Measurements from ENCODE around the gene PTPRD. TPM values are rescaled to one million over a fixed set of nuclear protein-coding genes. Genes with fewer than 3 reads are reported as not detected.

Gene PTPRD
- total RNA-seq, 3 donors from 2014 or later (not counting 1 experiment from before 2014, with no cell fraction given): 0.05 to 0.68 TPM; not detected in 1

DNA sequence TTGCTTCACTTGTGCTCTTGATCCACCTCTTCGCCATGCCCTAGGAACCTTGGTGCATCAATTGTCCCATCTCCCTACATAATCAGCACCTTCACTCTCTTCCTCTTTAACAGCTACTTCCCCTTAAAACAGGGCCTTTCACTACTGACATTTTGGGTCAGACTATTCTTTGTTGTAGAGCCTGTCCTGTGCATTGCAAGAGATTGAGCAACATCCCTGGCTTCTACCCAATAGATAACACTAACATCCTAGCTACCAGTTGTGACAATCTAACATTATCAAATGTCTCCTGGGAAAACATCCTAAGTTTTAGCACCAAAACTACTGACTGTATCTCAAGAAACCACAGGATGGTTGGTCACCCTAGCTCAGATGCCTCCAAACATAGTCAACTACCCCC is 1958.9 kb downstream of the PTPRD start:
- H3K27me3 Mint-ChIP-seq (ENCODE audit: low read depth in 2 of 2): no peaks in the 10 kb centered on the region
- H3K36me3 Mint-ChIP-seq: no peaks in the 10 kb centered on the region
- no peaks in the 10 kb centered on the region for H3K9me3 ChIP-seq (ENCODE audit: control insufficient read depth, insufficient read depth, low read length)
- ATAC-seq: no peak
- H3K9me3 Mint-ChIP-seq: peaks cover 0 to 2% of the 10 kb centered on the region in 2 donors
- no peak overlapping the region for H3K4me3 ChIP-seq (ENCODE audit: low read length)
- no peak for DNase-seq
- no peak overlapping the region for H3K27ac Mint-ChIP-seq
- H3K36me3 ChIP-seq (ENCODE audit: control insufficient read depth, insufficient read depth, low read length): no peaks in the 10 kb centered on the region
- H3K4me1 Mint-ChIP-seq: no peaks in the 10 kb centered on the region
- TF ChIP-seq, protein P1, sequence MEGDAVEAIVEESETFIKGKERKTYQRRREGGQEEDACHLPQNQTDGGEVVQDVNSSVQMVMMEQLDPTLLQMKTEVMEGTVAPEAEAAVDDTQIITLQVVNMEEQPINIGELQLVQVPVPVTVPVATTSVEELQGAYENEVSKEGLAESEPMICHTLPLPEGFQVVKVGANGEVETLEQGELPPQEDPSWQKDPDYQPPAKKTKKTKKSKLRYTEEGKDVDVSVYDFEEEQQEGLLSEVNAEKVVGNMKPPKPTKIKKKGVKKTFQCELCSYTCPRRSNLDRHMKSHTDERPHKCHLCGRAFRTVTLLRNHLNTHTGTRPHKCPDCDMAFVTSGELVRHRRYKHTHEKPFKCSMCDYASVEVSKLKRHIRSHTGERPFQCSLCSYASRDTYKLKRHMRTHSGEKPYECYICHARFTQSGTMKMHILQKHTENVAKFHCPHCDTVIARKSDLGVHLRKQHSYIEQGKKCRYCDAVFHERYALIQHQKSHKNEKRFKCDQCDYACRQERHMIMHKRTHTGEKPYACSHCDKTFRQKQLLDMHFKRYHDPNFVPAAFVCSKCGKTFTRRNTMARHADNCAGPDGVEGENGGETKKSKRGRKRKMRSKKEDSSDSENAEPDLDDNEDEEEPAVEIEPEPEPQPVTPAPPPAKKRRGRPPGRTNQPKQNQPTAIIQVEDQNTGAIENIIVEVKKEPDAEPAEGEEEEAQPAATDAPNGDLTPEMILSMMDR (IDR thresholded peaks at IDR 0.05): no peak
- no peak overlapping the region for H3K4me3 Mint-ChIP-seq
- WGBS (ENCODE audit: insufficient coverage): 97% methylated on average over 1 of the region's 1 CpG
- H3K27ac ChIP-seq (ENCODE audit: low read length): no peak overlapping the region
- no peaks in the 10 kb centered on the region for H3K27me3 ChIP-seq (ENCODE audit: control insufficient read depth, insufficient read depth, low read length)
- intact Hi-C loops (cut with micrococcal nuclease): no loop called here
- H3K4me1 ChIP-seq (ENCODE audit: control insufficient read depth, insufficient read depth, low read length): no peaks in the 10 kb centered on the region

- Histone ChIP-seq H3K4me3 (ENCODE audit: low read length) (no peak overlapping the region), H3K27me3 (ENCODE audit: control insufficient read depth, insufficient read depth, low read length) (no peaks in the 10 kb centered on the region), H3K4me1 (ENCODE audit: control insufficient read depth, insufficient read depth, low read length) (no peaks in the 10 kb centered on the region), H3K9me3 (ENCODE audit: control insufficient read depth, insufficient read depth, low read length) (no peaks in the 10 kb centered on the region), H3K36me3 (ENCODE audit: control insufficient read depth, insufficient read depth, low read length) (no peaks in the 10 kb centered on the region), H3K27ac (ENCODE audit: low read length) (no peak overlapping the region)
- DNase-seq: no peak
- H3K27ac Mint-ChIP-seq: no peak overlapping the region
- no peak overlapping the region for H3K4me3 Mint-ChIP-seq
- H3K27me3 Mint-ChIP-seq (ENCODE audit: low read depth in 2 of 2): no peaks in the 10 kb centered on the region
- TF ChIP-seq, protein P1 (IDR thresholded peaks at IDR 0.05): no peak
- 100% methylated on average over 1 of the region's 2 CpGs for WGBS (ENCODE audit: insufficient coverage)
- no peaks in the 10 kb centered on the region for H3K36me3 Mint-ChIP-seq
- no peak for ATAC-seq
- H3K4me1 Mint-ChIP-seq: no peaks in the 10 kb centered on the region
- intact Hi-C loops (cut with micrococcal nuclease): no loop called here
- peaks cover 0 to 2% of the 10 kb centered on the region in 2 donors for H3K9me3 Mint-ChIP-seq
These were observed 1959.7 kb downstream of the PTPRD start for GRCh38 chr9:8653111-8653510.

- 76% methylated on average over 1 of the region's 1 CpG for WGBS (ENCODE audit: insufficient coverage)
- Histone ChIP-seq H3K4me3 (ENCODE audit: low read length) (no peak overlapping the region), H3K36me3 (ENCODE audit: control insufficient read depth, insufficient read depth, low read length) (no peaks in the 10 kb centered on the region), H3K4me1 (ENCODE audit: control insufficient read depth, insufficient read depth, low read length) (no peaks in the 10 kb centered on the region), H3K27me3 (ENCODE audit: control insufficient read depth, insufficient read depth, low read length) (no peaks in the 10 kb centered on the region), H3K27ac (ENCODE audit: low read length) (no peak overlapping the region), H3K9me3 (ENCODE audit: control insufficient read depth, insufficient read depth, low read length) (no peaks in the 10 kb centered on the region)
- ATAC-seq (no peak), DNase-seq (no peak)
- H3K9me3 Mint-ChIP-seq: peaks cover 0 to 2% of the 10 kb centered on the region in 2 donors
- H3K27me3 Mint-ChIP-seq (ENCODE audit: low read depth in 2 of 2): no peaks in the 10 kb centered on the region
- no peak overlapping the region for H3K27ac Mint-ChIP-seq
- TF ChIP-seq, protein P1 (IDR thresholded peaks at IDR 0.05): no peak
- no peaks in the 10 kb centered on the region for H3K36me3 Mint-ChIP-seq
- no peak overlapping the region for H3K4me3 Mint-ChIP-seq
- intact Hi-C loops (cut with micrococcal nuclease): no loop called here
- H3K4me1 Mint-ChIP-seq: no peaks in the 10 kb centered on the region
These were observed 1960.5 kb downstream of the PTPRD start for GRCh38 chr9:8652255-8652654.

DNA sequence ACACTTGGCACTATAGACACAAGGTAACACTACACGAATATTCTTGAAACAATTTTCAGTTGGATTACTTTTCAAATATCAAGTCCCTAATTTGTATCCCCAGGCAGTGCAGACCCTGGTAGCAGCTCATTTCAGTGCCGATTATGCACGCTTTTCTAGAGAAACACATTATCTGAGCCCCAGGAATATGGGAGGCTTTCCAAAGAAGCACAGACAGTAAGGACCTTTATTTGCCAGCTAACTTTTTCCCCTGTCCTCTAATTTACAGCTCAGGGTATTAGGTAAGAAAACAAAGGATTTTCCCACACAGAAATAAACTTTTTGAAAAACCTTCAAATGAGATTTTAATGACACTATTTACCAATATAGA is 1961.0 kb downstream of the PTPRD start:
- Histone ChIP-seq H3K27me3 (ENCODE audit: control insufficient read depth, insufficient read depth, low read length) (no peaks in the 10 kb centered on the region), H3K4me1 (ENCODE audit: control insufficient read depth, insufficient read depth, low read length) (no peaks in the 10 kb centered on the region), H3K36me3 (ENCODE audit: control insufficient read depth, insufficient read depth, low read length) (no peaks in the 10 kb centered on the region), H3K4me3 (ENCODE audit: low read length) (no peak overlapping the region), H3K9me3 (ENCODE audit: control insufficient read depth, insufficient read depth, low read length) (no peaks in the 10 kb centered on the region), H3K27ac (ENCODE audit: low read length) (no peak overlapping the region)
- H3K36me3 Mint-ChIP-seq: no peaks in the 10 kb centered on the region
- ATAC-seq (no peak), DNase-seq (no peak)
- H3K27me3 Mint-ChIP-seq (ENCODE audit: low read depth in 2 of 2): no peaks in the 10 kb centered on the region
- H3K9me3 Mint-ChIP-seq: peaks cover 0 to 2% of the 10 kb centered on the region in 2 donors
- intact Hi-C loops (cut with micrococcal nuclease): no loop called here
- H3K27ac Mint-ChIP-seq: no peak overlapping the region
- H3K4me1 Mint-ChIP-seq: no peaks in the 10 kb centered on the region
- TF ChIP-seq, protein P1 (IDR thresholded peaks at IDR 0.05): no peak
- H3K4me3 Mint-ChIP-seq: no peak overlapping the region
- 60% methylated on average over 3 of the region's 3 CpGs for WGBS (ENCODE audit: insufficient coverage)
